T-helper 2 cell (primary cell): ENCODE data around the gene YWHAH.

Experiments used
- DNase-seq, 5 experiments: peaks; one replicate each; pipeline versions ENCODE4 v3.0.0 to v3.0.0-alpha.2; 2012 to 2022

YWHAH gene

DNA sequence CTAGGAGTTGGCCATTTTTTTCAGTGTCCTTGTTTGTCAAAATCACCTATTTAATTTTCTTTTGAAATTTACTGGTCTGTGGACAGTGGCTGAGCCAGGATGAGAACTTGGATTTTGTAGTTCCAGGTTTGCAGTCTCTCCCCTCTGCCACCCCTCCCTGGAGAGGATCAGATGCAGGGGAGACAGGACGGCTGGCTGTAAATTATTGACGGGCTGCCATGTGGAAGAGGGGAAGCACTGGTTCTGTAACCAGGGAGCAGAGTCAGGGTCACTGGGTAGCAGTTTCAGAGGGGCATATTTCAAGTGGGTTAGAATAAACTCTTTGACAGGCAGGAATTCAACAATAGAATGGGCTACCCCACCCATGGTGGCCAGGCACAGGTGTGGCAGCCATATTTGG, 20.6 kb upstream of the YWHAH start:
- no peak for DNase-seq

DNA sequence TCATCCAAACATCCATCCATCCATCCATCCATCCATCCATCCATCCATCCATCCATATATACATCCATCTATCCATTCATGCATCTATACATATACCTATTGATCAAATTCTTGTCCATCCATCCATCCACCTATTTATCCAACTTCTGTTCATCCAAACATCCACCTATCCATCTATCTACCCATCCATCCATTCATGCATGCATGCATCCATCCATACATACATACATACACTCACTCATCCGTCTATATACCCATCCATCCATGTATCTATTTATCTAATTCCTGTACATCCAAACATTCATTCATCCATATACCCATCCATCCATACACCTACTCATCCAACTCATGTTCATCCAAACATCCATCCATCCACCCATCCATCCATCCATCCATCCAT, 19.3 kb upstream of the YWHAH start:
- DNase-seq: no peak

DNA sequence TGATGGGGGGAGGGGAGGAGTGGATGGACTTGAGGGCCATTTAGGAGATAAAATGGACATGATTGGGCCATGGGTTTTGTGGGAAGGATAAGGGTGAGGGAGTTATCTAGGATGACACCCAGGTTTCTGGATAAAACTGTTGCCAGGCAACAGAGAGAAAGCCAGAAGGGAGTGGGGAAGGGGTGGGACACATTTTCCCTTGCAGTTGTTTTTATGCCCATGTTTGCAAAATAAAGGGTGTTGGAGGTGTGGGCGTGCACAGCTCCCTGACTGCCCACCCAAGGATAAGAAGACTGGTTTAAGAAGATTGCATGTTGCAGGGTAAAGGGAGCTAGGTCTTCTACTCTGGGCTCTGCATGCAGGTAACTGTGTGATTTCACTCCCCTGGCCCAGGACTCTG, 18.3 kb upstream of the YWHAH start:
- DNase-seq: no peak

DNA sequence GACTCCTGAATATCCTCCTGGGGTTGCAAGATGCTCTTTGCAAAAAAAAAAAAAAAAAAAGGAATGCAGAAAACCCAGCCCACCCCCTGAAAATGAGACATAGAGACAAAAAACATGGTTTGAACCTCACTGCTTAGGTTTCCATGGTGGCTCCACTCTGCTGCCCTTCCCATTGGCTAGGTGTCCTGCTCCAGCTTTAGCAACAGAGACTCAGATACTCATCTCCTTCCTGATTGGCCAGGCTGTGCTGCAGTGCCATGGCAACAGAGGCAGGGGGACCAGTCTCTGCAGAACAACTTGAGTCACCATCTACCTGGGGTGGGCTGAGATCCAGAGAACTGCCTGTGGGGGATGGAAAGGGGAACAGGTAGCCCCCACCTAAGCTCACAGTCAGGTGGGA, 17.4 kb upstream of the YWHAH start:
- DNase-seq: peak in 1 of 5 experiments; percentile 15

DNA sequence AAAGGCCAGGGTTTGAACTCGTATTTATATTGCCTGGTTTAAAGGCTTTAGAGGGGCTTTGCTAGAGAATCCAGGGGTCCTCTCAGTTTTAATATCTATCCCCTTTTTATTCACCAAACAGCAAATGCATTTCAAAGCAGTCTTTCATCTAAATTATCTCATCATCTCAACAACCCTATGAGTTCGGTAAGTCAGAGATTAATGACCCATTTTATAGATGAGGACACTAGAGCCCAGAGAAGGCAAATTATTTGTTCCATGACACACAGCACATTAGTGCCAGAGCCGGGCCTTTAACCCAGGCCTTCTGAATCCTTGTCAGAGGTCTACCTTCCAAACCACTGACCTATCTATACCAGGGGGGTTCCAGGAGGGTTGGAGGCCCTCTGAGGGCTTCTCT, 16.8 kb upstream of the YWHAH start:
- DNase-seq: no peak

DNA sequence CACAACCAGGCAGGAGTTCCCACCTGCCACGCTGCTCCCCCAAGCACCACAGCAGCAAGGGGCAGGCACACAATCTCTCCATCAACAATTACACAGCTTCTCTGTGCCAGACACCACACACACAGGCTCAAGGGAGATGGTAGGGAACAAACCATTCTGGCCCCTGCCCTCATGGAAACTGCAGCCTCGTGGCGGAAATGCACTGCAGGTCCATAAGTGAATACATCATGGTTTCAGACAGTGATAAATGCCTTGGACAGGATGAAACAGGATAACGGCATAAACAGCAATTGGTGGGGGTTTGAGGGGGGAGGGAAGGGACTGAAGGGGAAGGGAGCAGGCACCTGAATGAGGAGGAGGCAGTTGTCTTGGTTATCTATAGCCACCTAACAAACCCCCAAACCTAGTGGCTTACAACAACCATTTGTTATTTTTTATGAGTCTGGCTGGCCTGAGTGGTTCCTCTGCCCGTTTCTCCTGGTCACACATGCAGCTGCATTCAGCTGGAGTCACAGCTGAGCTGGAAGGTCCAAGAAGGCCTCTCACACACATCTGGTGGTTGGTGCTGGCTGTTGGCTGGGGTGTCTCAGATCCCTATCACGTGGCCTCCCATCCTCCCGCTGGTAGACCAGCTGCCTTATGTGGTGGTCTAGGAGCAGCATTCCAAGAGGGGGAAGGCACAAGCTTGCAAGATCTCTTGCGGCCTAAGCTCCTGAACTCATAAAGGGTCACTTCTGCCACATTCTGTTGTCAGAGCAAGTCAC, 15.0 kb upstream of the YWHAH start:
- DNase-seq: no peak

DNA sequence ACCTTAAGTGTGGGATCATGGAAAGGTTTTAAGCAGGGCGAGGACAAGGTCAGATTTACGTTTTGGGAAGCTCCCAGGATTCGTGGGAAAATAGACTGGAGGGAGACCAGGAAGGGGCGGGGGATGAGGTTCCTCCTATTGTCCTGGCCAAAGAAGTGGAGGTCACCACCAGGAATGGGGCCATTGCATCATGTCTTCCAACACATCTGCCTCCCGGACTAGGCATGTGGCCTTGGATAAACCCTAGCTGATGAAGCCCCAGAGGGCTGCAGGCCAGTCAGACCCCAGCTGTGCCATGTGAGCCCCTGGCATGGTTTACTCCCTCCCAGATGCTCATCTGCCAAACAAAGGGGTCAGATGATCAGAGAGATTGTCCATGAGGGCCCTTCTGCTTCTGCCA, 11.5 kb upstream of the YWHAH start:
- DNase-seq: no peak

DNA sequence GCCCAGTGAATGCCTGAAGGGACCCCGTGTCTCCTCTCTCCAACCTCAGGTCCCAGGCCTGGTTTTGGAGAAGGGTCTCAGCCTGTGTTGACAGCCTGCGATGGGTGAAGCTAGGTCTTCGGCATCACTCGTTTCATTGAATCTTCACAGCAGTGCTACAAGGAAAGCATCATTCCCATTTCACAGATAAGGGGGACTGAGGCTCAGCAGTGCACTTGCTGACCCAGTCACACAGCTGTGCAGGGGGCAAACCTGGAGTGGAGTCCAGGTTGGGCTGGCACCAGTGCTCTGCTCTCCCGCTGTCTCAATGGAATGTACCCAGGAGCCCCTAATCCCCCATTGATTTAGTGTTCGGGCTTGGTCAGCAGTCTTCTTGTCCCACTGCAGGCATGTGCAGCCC, 10.9 kb upstream of the YWHAH start:
- DNase-seq: no peak

DNA sequence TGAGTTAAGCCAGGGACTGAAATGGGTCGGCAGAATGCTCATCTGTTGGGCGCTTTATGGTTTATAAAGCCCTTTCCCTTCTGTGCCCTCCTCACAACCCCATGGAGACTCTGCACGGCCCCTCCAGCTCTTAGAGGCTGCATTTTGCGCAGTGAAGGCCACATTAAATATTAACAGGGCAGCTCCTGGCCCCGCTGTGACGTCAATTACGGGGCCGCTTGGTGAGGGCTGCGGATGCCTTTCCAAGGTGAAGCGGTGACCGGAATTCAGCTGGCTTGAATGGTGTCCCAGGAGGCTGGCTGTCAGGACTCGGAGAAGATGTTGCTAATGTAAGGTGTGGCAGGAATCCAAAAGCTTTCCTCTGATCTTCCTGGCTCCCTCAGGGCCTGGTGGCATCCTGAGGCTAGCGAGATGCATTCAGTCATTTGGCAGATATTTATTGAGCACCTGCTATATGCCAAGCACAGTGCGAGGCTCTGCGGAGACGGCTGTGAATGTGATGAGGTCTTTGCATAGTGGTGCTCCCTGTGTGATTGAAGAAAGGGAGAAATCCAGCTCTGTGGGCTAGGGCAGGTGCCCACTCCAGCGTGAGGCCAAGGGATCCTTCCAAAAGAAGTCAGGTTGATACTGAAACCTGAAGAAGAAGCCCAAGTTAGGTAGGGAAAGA, 10.4 kb upstream of the YWHAH start:
- no peak for DNase-seq

DNA sequence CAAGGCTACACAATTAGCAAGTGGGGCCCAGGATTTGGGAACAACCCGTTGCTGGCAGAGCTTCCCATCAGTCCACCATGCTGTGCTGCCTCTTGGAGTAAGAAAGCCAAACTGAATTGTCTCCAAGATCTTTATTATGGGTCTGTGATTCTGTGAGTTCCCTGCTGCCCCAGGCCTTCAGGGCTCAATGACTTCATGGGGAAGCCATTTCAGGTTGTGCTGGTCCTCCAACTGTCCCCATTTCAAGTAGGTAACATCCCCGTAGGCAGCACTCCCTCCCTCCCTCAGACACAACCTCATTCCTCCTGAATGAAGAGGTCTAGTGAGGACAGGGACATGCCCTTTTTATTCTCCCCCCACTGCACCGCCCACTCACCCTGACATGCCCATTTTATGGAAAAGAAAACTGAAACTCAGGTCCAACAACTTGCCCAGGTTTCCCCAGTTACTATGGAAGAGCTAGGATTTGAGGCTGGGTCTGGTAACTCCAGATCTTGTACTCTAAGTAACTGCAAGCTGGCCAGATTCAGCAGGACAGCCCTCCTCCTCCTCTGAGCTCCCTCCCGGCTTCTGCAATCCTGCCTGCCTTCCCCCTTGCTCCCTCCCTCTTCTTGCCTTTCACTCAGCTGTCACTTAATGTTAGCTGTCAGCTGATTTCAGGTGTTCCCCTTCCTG, 8.2 kb upstream of the YWHAH start:
- no peak for DNase-seq

DNA sequence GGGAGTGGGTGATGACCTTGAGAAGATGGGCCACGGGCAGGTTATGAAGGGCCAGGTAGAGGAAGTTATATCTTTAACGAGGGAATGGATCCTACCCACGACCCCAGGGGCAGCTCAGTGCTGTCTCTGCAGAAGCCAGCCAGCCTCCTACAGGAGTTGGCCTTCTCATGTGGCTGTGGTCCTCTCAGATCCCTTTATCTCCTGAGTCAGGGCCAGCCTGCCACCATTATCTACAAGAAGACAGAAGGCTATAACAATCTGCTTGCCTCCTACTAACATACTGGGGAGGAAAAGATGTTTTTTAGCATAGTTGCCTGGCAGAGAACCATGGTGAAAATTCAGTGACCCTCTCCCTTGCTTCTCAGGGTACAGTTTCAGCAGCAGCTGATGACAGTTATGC, 7.0 kb upstream of the YWHAH start:
- DNase-seq: no peak

DNA sequence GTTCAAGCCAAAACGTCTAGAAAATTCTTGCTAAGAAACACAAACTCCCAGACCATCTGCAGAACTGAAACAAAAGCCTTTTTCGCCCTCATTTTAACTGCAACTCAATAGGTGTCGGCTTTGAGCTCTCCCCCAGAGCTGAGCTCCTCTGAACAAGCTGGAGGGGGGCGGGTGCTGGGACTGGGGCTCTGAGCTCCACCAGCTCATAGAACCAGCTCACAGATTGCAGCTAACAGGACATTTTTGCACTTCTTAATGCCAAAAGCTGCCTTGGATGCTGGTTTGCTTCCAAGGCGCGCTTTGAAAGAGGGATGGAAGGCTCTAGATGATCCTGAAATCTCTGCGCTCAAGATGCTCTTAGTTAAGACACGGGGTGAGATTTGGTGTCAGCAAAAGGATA, 6.0 kb upstream of the YWHAH start:
- no peak for DNase-seq

DNA sequence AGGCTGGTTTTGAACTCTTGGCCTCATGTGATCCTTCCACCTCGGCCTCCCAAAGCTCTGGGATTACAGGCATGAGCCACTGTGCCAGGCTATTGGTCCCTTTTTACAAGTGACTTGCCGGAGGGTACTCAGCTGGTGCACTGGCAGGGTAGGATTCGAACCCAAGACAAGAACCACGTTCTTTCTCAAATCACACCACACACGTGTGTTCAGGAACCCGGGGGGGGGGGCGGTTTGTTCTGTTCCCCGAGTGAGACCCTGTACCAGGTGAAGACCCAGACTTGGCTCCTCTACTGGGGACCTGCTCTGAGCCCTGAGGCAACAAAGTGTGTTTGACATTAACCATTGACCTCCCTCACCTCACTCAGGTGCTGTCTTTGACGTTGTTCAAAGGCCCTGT, 3.8 kb upstream of the YWHAH start:
- no peak for DNase-seq

DNA sequence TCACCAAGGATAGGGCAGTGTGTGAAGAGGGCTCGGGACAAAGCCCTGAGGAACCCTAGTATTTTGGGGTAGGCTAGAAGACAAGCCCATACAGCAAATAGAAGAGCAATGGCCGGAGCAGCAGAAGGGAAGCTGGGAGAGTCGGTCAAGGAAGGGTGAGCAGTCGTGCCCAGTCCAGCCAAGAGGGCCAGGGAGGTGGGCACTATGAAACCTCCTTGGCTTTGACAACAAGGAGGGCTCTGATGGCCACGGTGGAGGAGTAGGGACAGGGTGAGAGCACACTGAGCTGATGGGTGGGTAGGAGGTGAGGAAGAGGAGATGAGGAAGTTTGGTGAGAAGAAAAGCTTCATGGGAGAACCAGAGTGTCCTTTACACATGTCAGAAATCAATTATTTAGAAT, 2.2 kb upstream of the YWHAH start:
- no peak for DNase-seq

DNA sequence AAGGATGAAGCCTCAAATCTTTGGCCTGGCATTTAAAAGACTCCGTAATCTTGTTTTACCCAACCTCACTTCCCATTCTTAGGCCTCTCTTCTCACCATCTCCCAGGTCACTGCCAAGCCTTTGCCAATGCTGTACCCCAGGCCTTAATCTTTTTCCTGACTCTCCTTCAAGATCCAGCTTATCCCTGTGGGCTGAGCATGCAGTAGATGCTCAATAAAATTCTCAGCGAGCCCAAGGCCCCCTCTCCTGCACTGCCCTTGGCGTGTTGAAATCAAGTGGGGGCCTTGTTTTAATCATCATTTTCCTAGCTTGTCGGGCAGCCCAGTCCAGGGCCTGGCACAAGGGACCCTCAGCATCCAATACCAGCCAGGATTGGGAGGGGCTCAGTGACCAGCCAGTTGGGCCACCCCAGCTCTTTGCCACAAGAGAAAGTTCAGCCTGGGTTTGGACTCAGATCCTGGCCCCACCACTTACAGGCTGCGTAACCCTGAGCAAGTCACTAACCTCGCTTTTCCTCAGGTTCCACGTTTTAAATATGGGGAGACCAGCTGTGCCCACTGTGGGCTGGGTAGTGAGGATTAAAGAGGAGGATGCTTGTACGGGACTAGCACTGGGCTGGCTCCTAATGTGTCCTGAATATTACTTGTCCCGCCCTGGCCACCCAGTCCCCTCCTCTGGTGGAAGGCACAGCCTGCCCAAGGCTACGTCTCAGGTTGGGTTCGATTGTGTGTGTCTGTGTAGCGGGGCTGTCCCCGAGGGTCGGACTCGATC, 943 bp upstream of the YWHAH start:
- DNase-seq: no peak

DNA sequence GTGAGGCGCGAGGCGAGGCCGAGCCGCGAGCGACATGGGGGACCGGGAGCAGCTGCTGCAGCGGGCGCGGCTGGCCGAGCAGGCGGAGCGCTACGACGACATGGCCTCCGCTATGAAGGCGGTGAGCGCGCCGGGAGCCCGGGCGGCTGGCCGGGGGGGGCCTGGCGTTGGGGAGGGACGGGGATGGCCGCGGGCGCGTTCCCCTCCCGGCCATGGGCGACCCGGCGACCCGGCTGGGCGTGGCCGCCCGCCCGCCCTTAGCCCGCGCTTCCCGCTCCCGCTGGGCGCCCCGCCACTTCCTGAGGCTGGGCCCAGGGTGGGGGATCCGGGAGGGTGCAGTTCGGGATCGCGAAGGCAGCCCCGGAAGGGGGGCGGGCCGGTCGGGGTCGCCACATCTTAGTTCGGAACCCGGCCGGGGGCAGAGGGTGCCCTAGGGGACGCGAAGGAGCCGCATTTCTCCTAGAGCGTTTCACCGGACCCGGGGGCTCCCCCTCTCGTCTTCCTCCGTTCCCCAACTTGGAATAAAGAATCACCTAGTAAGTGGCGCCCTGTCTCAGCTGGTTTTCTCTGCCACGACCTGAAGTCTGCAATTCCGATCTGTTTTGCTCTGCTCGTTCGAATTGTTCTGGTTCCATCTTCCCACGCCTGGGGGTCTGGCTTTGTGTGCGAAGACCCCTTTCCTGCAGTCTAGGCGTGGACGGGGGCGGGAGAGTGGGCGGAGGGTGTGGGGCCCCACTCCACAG, 536 bp downstream of the YWHAH start:
- peak; percentile 10 to 58 (median 24) for DNase-seq

DNA sequence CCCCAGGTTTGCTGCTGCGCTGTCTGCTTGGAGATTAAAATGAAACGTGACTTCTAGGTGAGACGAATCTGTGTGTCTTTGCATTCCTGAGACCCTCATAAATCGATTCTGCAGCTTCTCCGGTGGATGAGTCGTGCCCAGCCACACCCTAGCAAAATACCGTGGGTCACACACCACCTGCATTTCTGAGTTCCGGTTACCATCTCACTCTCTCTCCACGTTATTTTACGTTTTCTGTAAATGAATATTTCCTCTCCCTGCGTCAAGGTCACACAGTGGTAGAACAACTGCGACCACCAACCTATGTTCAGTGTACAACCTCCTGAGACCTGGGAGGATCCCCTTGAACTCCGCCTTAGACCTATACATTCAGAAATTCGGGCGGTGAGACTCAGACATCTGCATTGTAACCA, 1.1 kb downstream of the YWHAH start:
- peak in 2 of 5 experiments; percentile 28 to 45 for DNase-seq

DNA sequence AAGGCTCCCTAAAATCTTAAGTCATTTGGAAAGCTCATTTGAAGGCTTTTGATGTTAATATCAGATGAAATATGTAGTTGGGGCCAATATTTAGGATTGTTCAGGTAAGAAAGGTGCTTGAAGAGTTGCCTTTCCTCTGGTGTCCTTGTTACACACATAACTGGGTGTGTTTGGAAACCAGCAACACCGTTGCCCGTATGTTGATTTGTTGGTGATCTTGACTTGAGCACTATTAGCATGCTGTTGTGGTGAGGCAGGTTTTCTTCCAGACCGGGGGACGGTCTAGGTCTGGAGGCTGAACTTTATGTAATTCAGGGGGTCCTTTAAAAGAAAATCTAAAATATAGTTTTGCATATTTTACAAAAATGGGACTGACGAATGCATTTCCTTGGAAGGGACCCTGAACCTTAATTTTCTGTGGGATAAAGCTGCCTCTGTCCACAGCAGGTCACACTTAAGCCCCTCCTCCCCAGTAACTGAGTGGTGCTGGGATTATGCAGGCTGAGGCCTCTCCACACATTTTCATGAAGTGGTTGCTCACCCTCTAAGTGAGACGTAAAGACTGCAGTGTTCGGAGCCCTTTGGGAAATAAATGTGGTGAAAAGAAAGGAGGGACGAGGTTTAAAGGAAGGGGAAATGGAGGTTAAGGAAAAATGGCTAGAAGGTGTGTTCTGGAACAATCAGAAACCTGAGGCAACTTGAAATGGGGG, 1.8 kb downstream of the YWHAH start:
- DNase-seq: no peak

DNA sequence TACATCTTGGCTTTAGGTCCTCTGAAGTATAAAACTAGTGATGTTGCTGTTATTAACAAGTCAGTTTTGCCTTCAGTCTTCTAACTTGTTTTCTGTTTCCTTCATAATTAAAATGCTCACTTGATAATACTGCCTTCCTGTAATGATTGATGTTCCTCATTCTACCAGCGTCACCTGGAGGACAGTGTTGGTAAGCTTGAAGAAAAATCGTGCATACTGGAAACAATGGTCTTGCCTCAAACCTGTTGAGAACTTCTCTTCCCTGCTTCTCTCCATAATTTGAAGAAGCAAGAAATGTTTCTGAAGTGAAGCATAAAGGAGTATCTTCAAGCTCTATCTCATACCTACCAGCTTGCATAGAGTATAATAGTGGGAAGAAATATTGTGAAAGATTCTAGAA, 3.0 kb downstream of the YWHAH start:
- DNase-seq: peak in 2 of 5 experiments; percentile 22 to 73

DNA sequence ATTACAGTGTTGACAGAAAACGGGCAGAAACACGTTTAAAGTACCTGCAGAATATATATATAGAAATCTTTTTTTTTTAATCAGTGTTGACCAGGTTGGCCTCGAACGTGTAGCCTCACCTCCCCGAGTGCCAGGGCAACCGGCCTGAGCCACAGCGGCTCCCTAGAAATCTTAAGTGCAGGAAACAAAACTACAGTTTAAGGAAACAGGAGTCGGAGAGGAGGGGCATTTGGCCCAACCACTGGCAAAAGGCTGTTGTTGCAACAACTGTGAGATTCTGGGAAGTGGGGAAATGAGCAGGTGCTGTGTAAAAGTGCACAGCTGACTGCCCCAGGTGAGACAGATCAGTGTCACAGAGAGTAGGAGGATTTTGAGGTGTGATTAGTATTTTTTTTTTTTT, 3.7 kb downstream of the YWHAH start:
- DNase-seq: no peak

DNA sequence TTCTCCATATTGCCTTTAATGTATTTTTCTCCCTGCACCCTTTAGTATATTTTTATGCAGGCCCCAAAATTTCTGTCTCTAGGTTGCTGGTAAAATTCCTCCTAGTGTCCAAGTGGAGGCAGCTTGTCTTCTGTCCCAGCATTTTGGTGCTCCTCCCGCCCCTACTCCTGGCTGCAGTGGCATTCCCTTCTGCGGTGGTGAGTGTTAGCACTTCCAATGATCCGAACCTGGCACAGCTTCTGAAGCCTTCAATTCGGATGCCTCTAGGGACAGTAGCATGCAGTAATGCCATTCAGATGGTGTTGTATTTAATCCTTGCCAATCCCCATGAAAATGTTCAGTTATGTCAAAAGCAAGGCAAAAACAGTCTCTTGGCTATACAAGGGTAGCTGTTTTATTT, 5.9 kb downstream of the YWHAH start:
- DNase-seq: no peak
